ENCODE results near the gene TNS1. TPM values are rescaled to one million over a fixed set of nuclear protein-coding genes. Genes with fewer than 3 reads are reported as not detected.

Gene TNS1
- polyA plus RNA-seq, 3 donors = 0.26 to 1.6 (median 1.5) TPM

DNA sequence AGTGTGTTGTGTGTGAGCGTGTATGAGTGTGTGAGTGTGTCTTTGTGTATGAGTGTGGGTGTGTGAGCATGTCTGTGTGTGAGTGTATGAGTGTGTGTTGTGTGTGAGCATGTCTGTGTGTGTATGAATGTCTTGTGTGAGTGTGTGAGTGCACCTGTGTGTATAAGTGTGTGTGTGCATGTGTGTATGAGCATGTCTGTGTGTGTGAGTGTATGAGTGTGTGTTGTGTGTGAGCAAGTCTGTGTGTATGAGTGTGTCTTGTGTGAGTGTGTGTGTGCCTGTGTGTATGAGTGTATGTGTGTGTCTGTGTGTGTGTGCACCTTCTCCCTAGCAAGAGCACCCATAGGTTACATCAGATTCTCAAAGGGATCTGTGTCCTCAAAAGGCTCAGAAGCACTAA lies 28.5 kb upstream of the TNS1 start:
- Histone ChIP-seq H3K27me3 (ENCODE audit: control insufficient read depth in 2 of 2, insufficient read depth in 2 of 2, low read length in 2 of 2) (no peaks in the 10 kb centered on the region), H2AFZ (ENCODE audit: insufficient read depth, low read depth, low read length, poor library complexity, severe bottlenecking) (no peak overlapping the region), H3K4me2 (replicated peaks; ENCODE audit: extremely low read depth, low read length, poor library complexity, severe bottlenecking) (no peak overlapping the region), H3K4me1 (ENCODE audit: control insufficient read depth in 1 of 2, insufficient read depth in 2 of 2, low read length in 2 of 2) (peaks cover 39 to 44% of the 10 kb centered on the region in 2 donors), H4K20me1 (ENCODE audit: insufficient read depth, low read length) (no peaks in the 10 kb centered on the region), H3K79me2 (ENCODE audit: insufficient read depth, low read length) (peaks cover 32% of the 10 kb centered on the region), H3K4me3 (replicated peaks in 1 of 3; ENCODE audit: low read depth in 2 of 3, low read length in 3 of 3) (no peak overlapping the region), H3K27ac (ENCODE audit: low read depth in 1 of 2, low read length in 2 of 2) (no peak overlapping the region), H3K9ac (ENCODE audit: insufficient read depth, low read length, poor library complexity, severe bottlenecking) (no peak overlapping the region), H3K36me3 (replicated peaks in 1 of 2; ENCODE audit: control insufficient read depth in 1 of 2, insufficient read depth in 2 of 2, low read length in 2 of 2) (no peaks in the 10 kb centered on the region), H3K9me3 (replicated peaks in 1 of 2; ENCODE audit: control insufficient read depth in 1 of 2, insufficient read depth in 1 of 2, low read length in 2 of 2) (no peaks in the 10 kb centered on the region)
- intact Hi-C loops (cut with micrococcal nuclease) = loop anchor here (5.0 kb wide), 2 partner anchors 36 to 41 kb away; partner anchors contain the start of gene RUFY4 (in 1 of the 2)
- Mint-ChIP-seq H3K4me3 (no peak overlapping the region), H3K9me3 (no peaks in the 10 kb centered on the region), H3K27me3 (ENCODE audit: low read depth in 3 of 3) (peaks cover 0 to 10% (median 3%) of the 10 kb centered on the region in 3 donors), H3K36me3 (peaks cover 0 to 4% of the 10 kb centered on the region in 2 donors), H3K27ac (no peak overlapping the region), H3K4me1 (peaks cover 38% of the 10 kb centered on the region)
- TF ChIP-seq, protein P1, sequence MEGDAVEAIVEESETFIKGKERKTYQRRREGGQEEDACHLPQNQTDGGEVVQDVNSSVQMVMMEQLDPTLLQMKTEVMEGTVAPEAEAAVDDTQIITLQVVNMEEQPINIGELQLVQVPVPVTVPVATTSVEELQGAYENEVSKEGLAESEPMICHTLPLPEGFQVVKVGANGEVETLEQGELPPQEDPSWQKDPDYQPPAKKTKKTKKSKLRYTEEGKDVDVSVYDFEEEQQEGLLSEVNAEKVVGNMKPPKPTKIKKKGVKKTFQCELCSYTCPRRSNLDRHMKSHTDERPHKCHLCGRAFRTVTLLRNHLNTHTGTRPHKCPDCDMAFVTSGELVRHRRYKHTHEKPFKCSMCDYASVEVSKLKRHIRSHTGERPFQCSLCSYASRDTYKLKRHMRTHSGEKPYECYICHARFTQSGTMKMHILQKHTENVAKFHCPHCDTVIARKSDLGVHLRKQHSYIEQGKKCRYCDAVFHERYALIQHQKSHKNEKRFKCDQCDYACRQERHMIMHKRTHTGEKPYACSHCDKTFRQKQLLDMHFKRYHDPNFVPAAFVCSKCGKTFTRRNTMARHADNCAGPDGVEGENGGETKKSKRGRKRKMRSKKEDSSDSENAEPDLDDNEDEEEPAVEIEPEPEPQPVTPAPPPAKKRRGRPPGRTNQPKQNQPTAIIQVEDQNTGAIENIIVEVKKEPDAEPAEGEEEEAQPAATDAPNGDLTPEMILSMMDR (IDR thresholded peaks at IDR 0.05) = no peak
- DNase-seq = no peak
- WGBS (ENCODE audit: insufficient coverage) = 93% methylated on average over 1 of the region's 1 CpG

DNA sequence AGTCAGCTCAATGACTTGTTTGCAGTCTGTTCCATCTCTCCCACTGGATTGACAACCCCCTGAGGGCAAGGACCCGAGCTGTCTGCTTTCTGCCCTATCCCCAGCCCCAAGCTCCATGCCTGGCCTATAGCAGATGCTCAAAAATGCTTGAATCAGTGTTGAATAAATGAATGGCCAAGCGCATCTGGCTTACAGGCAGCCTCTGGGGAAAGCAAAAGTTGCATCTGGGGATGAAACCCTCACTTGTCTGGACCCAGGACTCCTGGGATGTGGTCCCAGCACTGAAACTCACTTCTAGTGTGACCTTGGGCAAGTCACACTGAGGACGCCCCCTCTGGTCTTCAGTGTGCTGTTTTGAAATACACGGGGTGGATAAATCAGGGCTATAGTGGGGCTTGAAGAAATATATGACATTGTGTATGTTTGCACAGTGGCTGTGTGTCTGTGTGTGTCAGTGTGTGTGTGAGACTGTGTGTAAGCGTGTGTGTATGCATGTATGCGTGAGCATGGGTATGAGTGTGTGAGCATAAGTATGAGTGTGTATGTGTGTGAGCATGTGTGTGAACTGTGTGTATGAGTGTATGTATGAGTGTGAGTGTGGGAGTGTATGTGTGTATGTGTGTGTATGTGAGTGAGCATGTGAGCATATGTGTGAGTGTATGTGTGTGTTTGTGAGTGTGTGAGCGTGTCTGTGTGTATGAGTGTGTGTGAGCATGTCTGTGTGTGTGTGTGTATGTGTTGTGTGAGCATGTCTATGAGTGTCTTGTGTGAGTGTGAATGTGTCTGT lies 27.8 kb upstream of the TNS1 start:
- 100% methylated on average over 5 of the region's 7 CpGs for WGBS (ENCODE audit: insufficient coverage)
- H3K9me3 Mint-ChIP-seq = no peaks in the 10 kb centered on the region
- peaks cover 31% of the 10 kb centered on the region for H3K4me1 Mint-ChIP-seq
- H2AFZ ChIP-seq (ENCODE audit: insufficient read depth, low read depth, low read length, poor library complexity, severe bottlenecking) = no peak overlapping the region
- H3K4me1 ChIP-seq (ENCODE audit: control insufficient read depth in 1 of 2, insufficient read depth in 2 of 2, low read length in 2 of 2) = peaks cover 33 to 37% of the 10 kb centered on the region in 2 donors
- H3K4me2 ChIP-seq (replicated peaks; ENCODE audit: extremely low read depth, low read length, poor library complexity, severe bottlenecking) = no peak overlapping the region
- intact Hi-C loops (cut with micrococcal nuclease) = loop anchor here (5.0 kb wide), 2 partner anchors 37 to 42 kb away; partner anchors contain the start of gene RUFY4 (in 1 of the 2)
- H4K20me1 ChIP-seq (ENCODE audit: insufficient read depth, low read length) = no peaks in the 10 kb centered on the region
- H3K4me3 Mint-ChIP-seq = no peak overlapping the region
- no peaks in the 10 kb centered on the region for H3K36me3 ChIP-seq (replicated peaks in 1 of 2; ENCODE audit: control insufficient read depth in 1 of 2, insufficient read depth in 2 of 2, low read length in 2 of 2)
- H3K27me3 Mint-ChIP-seq (ENCODE audit: low read depth in 3 of 3) = peaks cover 0 to 10% (median 3%) of the 10 kb centered on the region in 3 donors
- no peaks in the 10 kb centered on the region for H3K9me3 ChIP-seq (replicated peaks in 1 of 2; ENCODE audit: control insufficient read depth in 1 of 2, insufficient read depth in 1 of 2, low read length in 2 of 2)
- no peak overlapping the region for H3K27ac Mint-ChIP-seq
- H3K36me3 Mint-ChIP-seq = peaks cover 0 to 4% of the 10 kb centered on the region in 2 donors
- H3K9ac ChIP-seq (ENCODE audit: insufficient read depth, low read length, poor library complexity, severe bottlenecking) = no peak overlapping the region
- peaks cover 26% of the 10 kb centered on the region for H3K79me2 ChIP-seq (ENCODE audit: insufficient read depth, low read length)
- H3K27ac ChIP-seq (ENCODE audit: low read depth in 1 of 2, low read length in 2 of 2) = no peak overlapping the region
- no peak for DNase-seq
- TF ChIP-seq, protein P1 (IDR thresholded peaks at IDR 0.05) = no peak
- no peaks in the 10 kb centered on the region for H3K27me3 ChIP-seq (ENCODE audit: control insufficient read depth in 2 of 2, insufficient read depth in 2 of 2, low read length in 2 of 2)
- no peak overlapping the region for H3K4me3 ChIP-seq (replicated peaks in 1 of 3; ENCODE audit: low read depth in 2 of 3, low read length in 3 of 3)

Measured in CD14-positive monocyte (primary cell).